K562 (cell line): Measurements from ENCODE around the gene SPAG9. TPM values are rescaled to one million over a fixed set of nuclear protein-coding genes. Genes with fewer than 3 reads are reported as not detected.

Experiments
- CBFA2T2 ChIP-seq: fragments of 450-650 bp; conservative IDR thresholded peaks from 2 replicates; pipeline ENCODE4 v1.6.1; 2017; ENCODE audit warnings: mild to moderate bottlenecking
- DMBX1 ChIP-seq: fragments of 250-450 bp; sonication (Bioruptor Pico); IDR thresholded peaks from 2 replicates; pipeline ENCODE4 v1.8.0; 2022; ENCODE audit warnings: inconsistent platforms, mild to moderate bottlenecking, moderate library complexity, borderline replicate concordance
- E2F3 ChIP-seq: fragments of 250-450 bp; sonication (Bioruptor Pico); IDR thresholded peaks from 2 replicates; pipeline ENCODE4 v1.4.0; 2020; ENCODE audit warnings: mild to moderate bottlenecking
- ILK ChIP-seq: fragments of 450-650 bp; IDR thresholded peaks from 2 replicates; pipeline ENCODE4 v1.6.1; 2016; ENCODE audit warnings: missing genetic modification characterization, low read depth, mild to moderate bottlenecking, missing compliant biosample characterization, moderate library complexity, borderline replicate concordance
- KHSRP ChIP-seq: fragments of 450-650 bp; IDR thresholded peaks from 2 replicates; pipeline ENCODE4 v1.6.1; 2017
- MTA3 ChIP-seq: fragments of 450-650 bp; formaldehyde crosslinking; IDR thresholded peaks from 2 replicates; pipeline ENCODE4 v1.6.1; 2017; ENCODE audit warnings: mild to moderate bottlenecking, borderline replicate concordance
- POLR2A ChIP-seq: fragments of 450-650 bp; conservative IDR thresholded peaks from 2 replicates; pipeline ENCODE4 v1.6.1; 2016
- SIN3A ChIP-seq, 2 experiments: fragments of 150-350 bp in 1 of 2; IDR thresholded peaks; 2 replicates each; pipeline ENCODE4 v1.6.1; 2011 to 2016; ENCODE audit warnings: borderline replicate concordance in 2 of 2, low read depth in 2 of 2, low read length in 2 of 2, mild to moderate bottlenecking in 2 of 2, moderate library complexity in 2 of 2; ENCODE audit not compliant: control insufficient read depth in 1 of 2
- SMAD4 ChIP-seq: fragments of 250-450 bp; sonication (Bioruptor Pico); conservative IDR thresholded peaks from 2 replicates; pipeline ENCODE4 v1.8.0; 2021; ENCODE audit warnings: inconsistent platforms, mild to moderate bottlenecking, moderate library complexity
- TAF9B ChIP-seq: fragments of 450-650 bp; IDR thresholded peaks from 2 replicates; pipeline ENCODE4 v1.6.1; 2018; ENCODE audit warnings: mild to moderate bottlenecking; ENCODE audit not compliant: partially characterized antibody
- ZNF584 ChIP-seq: fragments of 200-800 bp; sonication (Bioruptor generic); IDR thresholded peaks from 2 replicates; pipeline ENCODE4 v1.6.1; 2016; ENCODE audit warnings: low read depth, mild to moderate bottlenecking, missing genetic modification characterization, missing compliant biosample characterization
- ZNF695 ChIP-seq: fragments of 450-650 bp; formaldehyde crosslinking; IDR thresholded peaks from 2 replicates; pipeline ENCODE4 v1.4.0; 2020; ENCODE audit warnings: mild to moderate bottlenecking, moderate library complexity
- ZNF76 ChIP-seq: fragments of 250-450 bp; sonication (Bioruptor Pico); IDR thresholded peaks from 2 replicates; pipeline ENCODE4 v1.4.0; 2020; ENCODE audit warnings: mild to moderate bottlenecking, moderate library complexity, borderline replicate concordance
- ZNF766 ChIP-seq: fragments of 200-800 bp; sonication (Bioruptor generic); conservative IDR thresholded peaks from 2 replicates; pipeline ENCODE4 v1.6.1; 2016; ENCODE audit warnings: missing genetic modification characterization, missing compliant biosample characterization
- ZNF79 ChIP-seq: fragments of 250-450 bp; sonication (Bioruptor Pico); IDR thresholded peaks from 2 replicates; pipeline ENCODE4 v1.4.0; 2020; ENCODE audit warnings: low read depth, mild to moderate bottlenecking, moderate library complexity
- polyA plus RNA-seq, 8 experiments: library from polyadenylated mRNA; depleted of rRNA in 4 of 8; stranded (reverse) in 5 of 8; unstranded in 3 of 8; fragments of >200 nt; fragmentation: Nextera tagmentation in 2 of 8; fragmentation: Illumina TruSeq in 1 of 8; extraction: Ambion mirVana in 2 of 8; extraction: Trizol in 1 of 8; gene quantifications; 2 replicates each; pipeline versions ENCODE4 v1.2.1 to v1.2.3, GENCODE V29; 2011 to 2014; ENCODE audit warnings: inconsistent platforms in 1 of 8, missing spikeins in 1 of 8
- total RNA-seq, 7 experiments: library from RNA; depleted of rRNA in 6 of 7; stranded (reverse); fragments of >200 nt in 6 of 7; fragmentation: Illumina TruSeq in 2 of 7; extraction: Trizol in 2 of 7; gene quantifications; 2 replicates each; pipeline versions ENCODE4 v1.2.1 to v1.2.3, GENCODE V29; 2011 to 2021; ENCODE audit warnings: low replicate concordance in 1 of 7
- TF ChIP-seq, protein P1 (sequence below), 2 experiments: fragments of 450-650 bp in 1 of 2; sonication (generic) in 1 of 2; formaldehyde crosslinking in 1 of 2; IDR thresholded peaks; 2 replicates each; pipeline versions ENCODE4 v1.7.1 to v1.9.0; 2016 to 2022; ENCODE audit warnings: inconsistent platforms in 1 of 2, mild to moderate bottlenecking in 1 of 2, missing genetic modification reagents in 1 of 2
- TF ChIP-seq, protein P2 (sequence below): sonication (generic); formaldehyde crosslinking; IDR thresholded peaks from 2 replicates; pipeline ENCODE4 v1.8.0; 2023; ENCODE audit warnings: mild to moderate bottlenecking, missing genetic modification reagents

SPAG9 gene
- total and polyA plus RNA-seq, 9 of the 15 experiments (the other 6 are each of a cell fraction or from before 2014, with no cell fraction given), result 12.2 to 99.2 (median 58.2) TPM

DNA sequence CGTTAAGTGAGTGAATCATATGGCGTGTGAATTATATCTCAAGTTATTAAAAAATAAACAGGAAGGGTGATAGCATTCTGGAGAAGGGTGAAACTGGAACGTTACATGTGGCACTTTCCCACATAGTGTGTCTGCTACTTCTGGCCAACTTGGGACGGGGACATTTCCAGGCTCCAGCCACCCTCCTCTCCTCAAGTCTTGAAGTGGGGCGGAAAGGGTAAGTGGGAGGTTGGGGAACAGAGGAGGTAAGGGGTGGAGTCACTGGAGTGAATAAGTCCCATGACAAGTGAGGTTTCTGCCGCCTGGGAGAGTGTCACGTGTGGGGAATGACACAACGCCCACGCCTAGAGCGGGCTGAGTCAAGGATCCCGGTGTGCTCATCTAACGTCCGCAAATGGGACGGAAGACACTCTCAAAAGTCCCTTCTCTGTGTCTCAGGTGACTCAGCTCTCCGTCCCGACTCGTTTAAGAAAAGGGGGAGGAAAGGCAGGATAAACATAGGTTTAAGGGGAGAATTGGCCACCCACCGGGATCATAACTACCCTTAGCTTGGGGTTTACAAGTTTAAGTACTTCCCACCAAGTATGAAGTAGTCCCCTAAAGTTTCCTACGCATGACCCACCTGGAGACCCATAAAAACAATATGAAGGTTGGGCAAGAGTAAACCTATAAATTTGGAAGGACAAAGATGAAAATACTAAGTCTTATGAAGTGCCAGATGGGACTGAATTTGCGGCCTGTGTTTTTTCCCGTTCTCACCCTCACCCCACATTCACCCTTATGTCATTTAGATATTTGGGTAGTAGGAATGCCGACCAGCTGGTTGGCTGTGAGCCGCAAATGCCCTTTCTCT lies 1.2 kb upstream of the SPAG9 start (continued):
- TF ChIP-seq E2F3 (CRISPR knock-in tag) (no peak), POLR2A (peak; percentile 98), ZNF584 (CRISPR knock-in tag) (peak; percentile 86; the same call in 1 of the 2 replicates), MTA3 (peak; percentile 93), ZNF79 (CRISPR knock-in tag) (no peak), SMAD4 (CRISPR knock-in tag) (peak; percentile 79), KHSRP (no peak), ZNF766 (CRISPR knock-in tag) (peak; percentile 100), ILK (tag) (no peak), DMBX1 (CRISPR knock-in tag) (0 out of 2 replicates have a peak, but pooled peaks have one; percentile 12), SIN3A (IDR thresholded peaks at IDR 0.05; ENCODE audit: borderline replicate concordance in 2 of 2, control insufficient read depth in 1 of 2, low read depth in 2 of 2, low read length in 2 of 2) (peak; percentile 78 to 84; a peak in 2 of 4 replicates), ZNF695 (CRISPR knock-in tag) (no peak), CBFA2T2 (peak; percentile 82), TAF9B (peak; percentile 97), ZNF76 (CRISPR knock-in tag) (no peak)
- TF ChIP-seq, protein P1, sequence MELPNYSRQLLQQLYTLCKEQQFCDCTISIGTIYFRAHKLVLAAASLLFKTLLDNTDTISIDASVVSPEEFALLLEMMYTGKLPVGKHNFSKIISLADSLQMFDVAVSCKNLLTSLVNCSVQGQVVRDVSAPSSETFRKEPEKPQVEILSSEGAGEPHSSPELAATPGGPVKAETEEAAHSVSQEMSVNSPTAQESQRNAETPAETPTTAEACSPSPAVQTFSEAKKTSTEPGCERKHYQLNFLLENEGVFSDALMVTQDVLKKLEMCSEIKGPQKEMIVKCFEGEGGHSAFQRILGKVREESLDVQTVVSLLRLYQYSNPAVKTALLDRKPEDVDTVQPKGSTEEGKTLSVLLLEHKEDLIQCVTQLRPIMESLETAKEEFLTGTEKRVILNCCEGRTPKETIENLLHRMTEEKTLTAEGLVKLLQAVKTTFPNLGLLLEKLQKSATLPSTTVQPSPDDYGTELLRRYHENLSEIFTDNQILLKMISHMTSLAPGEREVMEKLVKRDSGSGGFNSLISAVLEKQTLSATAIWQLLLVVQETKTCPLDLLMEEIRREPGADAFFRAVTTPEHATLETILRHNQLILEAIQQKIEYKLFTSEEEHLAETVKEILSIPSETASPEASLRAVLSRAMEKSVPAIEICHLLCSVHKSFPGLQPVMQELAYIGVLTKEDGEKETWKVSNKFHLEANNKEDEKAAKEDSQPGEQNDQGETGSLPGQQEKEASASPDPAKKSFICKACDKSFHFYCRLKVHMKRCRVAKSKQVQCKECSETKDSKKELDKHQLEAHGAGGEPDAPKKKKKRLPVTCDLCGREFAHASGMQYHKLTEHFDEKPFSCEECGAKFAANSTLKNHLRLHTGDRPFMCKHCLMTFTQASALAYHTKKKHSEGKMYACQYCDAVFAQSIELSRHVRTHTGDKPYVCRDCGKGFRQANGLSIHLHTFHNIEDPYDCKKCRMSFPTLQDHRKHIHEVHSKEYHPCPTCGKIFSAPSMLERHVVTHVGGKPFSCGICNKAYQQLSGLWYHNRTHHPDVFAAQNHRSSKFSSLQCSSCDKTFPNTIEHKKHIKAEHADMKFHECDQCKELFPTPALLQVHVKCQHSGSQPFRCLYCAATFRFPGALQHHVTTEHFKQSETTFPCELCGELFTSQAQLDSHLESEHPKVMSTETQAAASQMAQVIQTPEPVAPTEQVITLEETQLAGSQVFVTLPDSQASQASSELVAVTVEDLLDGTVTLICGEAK (IDR thresholded peaks at IDR 0.05), result 0 out of 2 replicates have a peak, but pooled peaks have one; percentile 54
- TF ChIP-seq, protein P1 (CRISPR knock-in tag; IDR thresholded peaks at IDR 0.05), result no peak
- TF ChIP-seq, protein P2, sequence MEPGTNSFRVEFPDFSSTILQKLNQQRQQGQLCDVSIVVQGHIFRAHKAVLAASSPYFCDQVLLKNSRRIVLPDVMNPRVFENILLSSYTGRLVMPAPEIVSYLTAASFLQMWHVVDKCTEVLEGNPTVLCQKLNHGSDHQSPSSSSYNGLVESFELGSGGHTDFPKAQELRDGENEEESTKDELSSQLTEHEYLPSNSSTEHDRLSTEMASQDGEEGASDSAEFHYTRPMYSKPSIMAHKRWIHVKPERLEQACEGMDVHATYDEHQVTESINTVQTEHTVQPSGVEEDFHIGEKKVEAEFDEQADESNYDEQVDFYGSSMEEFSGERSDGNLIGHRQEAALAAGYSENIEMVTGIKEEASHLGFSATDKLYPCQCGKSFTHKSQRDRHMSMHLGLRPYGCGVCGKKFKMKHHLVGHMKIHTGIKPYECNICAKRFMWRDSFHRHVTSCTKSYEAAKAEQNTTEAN (CRISPR knock-in tag), result no peak
